ENCODE measurements around the gene TAC4.

TAC4 gene

GRCh38 chr17:49878931-49879904, 31.3 kb upstream of the TAC4 start:
- H3K14ac ChIP-seq (ENCODE audit: low read length), result no peak overlapping the region
- peaks cover 0 to 87% (median 0%) of the 10 kb centered on the region in 3 experiments for H3K27me3 ChIP-seq (ENCODE audit: control insufficient read depth in 3 of 3, insufficient read depth in 3 of 3, low read depth in 1 of 3, low read length in 3 of 3)
- no peak overlapping the region for H3K23ac ChIP-seq (ENCODE audit: low read depth, low read length, poor library complexity)
- no peak overlapping the region for H3K4me2 ChIP-seq (ENCODE audit: insufficient read depth, low read length, poor library complexity, severe bottlenecking)
- H3K36me3 ChIP-seq (replicated peaks in 1 of 2; ENCODE audit: control insufficient read depth in 2 of 2, insufficient read depth in 2 of 2, low read length in 2 of 2), result no peaks in the 10 kb centered on the region
- no peak overlapping the region for H3K27ac ChIP-seq (replicated peaks; ENCODE audit: low read length)
- no peak overlapping the region for H2BK15ac ChIP-seq (ENCODE audit: low read length)
- H2BK120ac ChIP-seq (ENCODE audit: low read depth, low read length), result no peak overlapping the region
- H4K8ac ChIP-seq (ENCODE audit: low read depth, low read length), result no peak overlapping the region
- H2BK12ac ChIP-seq (ENCODE audit: low read length), result no peak overlapping the region
- H4K91ac ChIP-seq (ENCODE audit: low read depth, low read length, poor library complexity), result no peak overlapping the region
- H2BK5ac ChIP-seq (ENCODE audit: low read length), result no peak overlapping the region
- H3K4me1 ChIP-seq (ENCODE audit: control insufficient read depth in 2 of 2, insufficient read depth in 1 of 2, low read depth in 1 of 2, low read length in 2 of 2), result peaks cover 3 to 20% of the 10 kb centered on the region in 2 donors
- H3K79me1 ChIP-seq (ENCODE audit: low read depth, low read length), result no peaks in the 10 kb centered on the region
- DNase-seq (ENCODE audit: low spot score), result no peak
- no peak overlapping the region for H2AK5ac ChIP-seq (ENCODE audit: low read depth, low read length)
- H3K4me3 ChIP-seq (ENCODE audit: low read length in 2 of 2), result no peak overlapping the region
- no peak overlapping the region for H3K18ac ChIP-seq (ENCODE audit: low read length)
- no peak overlapping the region for H3K4ac ChIP-seq (ENCODE audit: low read length)
- no peak overlapping the region for H2AFZ ChIP-seq (ENCODE audit: low read length)
- H3K9ac ChIP-seq (ENCODE audit: low read depth, low read length, poor library complexity), result no peak overlapping the region
- H3K9me3 ChIP-seq (replicated peaks in 1 of 2; ENCODE audit: control insufficient read depth in 2 of 2, insufficient read depth in 1 of 2, low read depth in 1 of 2, low read length in 2 of 2), result no peaks in the 10 kb centered on the region
- no CpG with 5 or more reads among the region's 14 CpGs for WGBS, 2 donors (ENCODE audit: extremely low coverage in 2 of 2, insufficient read length in 2 of 2, insufficient replicate concordance in 1 of 2)

- no peak overlapping the region for H3K27ac ChIP-seq (replicated peaks; ENCODE audit: low read length)
- no CpG with 5 or more reads among the region's 9 CpGs for WGBS, 2 donors (ENCODE audit: extremely low coverage in 2 of 2, insufficient read length in 2 of 2, insufficient replicate concordance in 1 of 2)
- H3K27me3 ChIP-seq (ENCODE audit: control insufficient read depth in 3 of 3, insufficient read depth in 3 of 3, low read depth in 1 of 3, low read length in 3 of 3), result peaks cover 0 to 79% (median 0%) of the 10 kb centered on the region in 3 experiments
- no peak overlapping the region for H2BK12ac ChIP-seq (ENCODE audit: low read length)
- H2AK5ac ChIP-seq (ENCODE audit: low read depth, low read length), result no peak overlapping the region
- peak overlapping the region; percentile 90 for H3K18ac ChIP-seq (ENCODE audit: low read length)
- H2BK15ac ChIP-seq (ENCODE audit: low read length), result no peak overlapping the region
- H3K14ac ChIP-seq (ENCODE audit: low read length), result no peak overlapping the region
- H3K4me3 ChIP-seq (ENCODE audit: low read length in 2 of 2), result peak overlapping the region in 1 of 2 donors; percentile 33
- no peak overlapping the region for H2BK120ac ChIP-seq (ENCODE audit: low read depth, low read length)
- H4K91ac ChIP-seq (ENCODE audit: low read depth, low read length, poor library complexity), result no peak overlapping the region
- no peak overlapping the region for H2AFZ ChIP-seq (ENCODE audit: low read length)
- no peaks in the 10 kb centered on the region for H3K9me3 ChIP-seq (replicated peaks in 1 of 2; ENCODE audit: control insufficient read depth in 2 of 2, insufficient read depth in 1 of 2, low read depth in 1 of 2, low read length in 2 of 2)
- H3K4me2 ChIP-seq (ENCODE audit: insufficient read depth, low read length, poor library complexity, severe bottlenecking), result no peak overlapping the region
- peaks cover 3 to 13% of the 10 kb centered on the region in 2 donors for H3K4me1 ChIP-seq (ENCODE audit: control insufficient read depth in 2 of 2, insufficient read depth in 1 of 2, low read depth in 1 of 2, low read length in 2 of 2)
- no peak overlapping the region for H3K4ac ChIP-seq (ENCODE audit: low read length)
- DNase-seq (ENCODE audit: low spot score), result no peak
- no peak overlapping the region for H4K8ac ChIP-seq (ENCODE audit: low read depth, low read length)
- no peak overlapping the region for H3K23ac ChIP-seq (ENCODE audit: low read depth, low read length, poor library complexity)
- no peak overlapping the region for H3K9ac ChIP-seq (ENCODE audit: low read depth, low read length, poor library complexity)
- H2BK5ac ChIP-seq (ENCODE audit: low read length), result no peak overlapping the region
- H3K79me1 ChIP-seq (ENCODE audit: low read depth, low read length), result no peaks in the 10 kb centered on the region
- no peaks in the 10 kb centered on the region for H3K36me3 ChIP-seq (replicated peaks in 1 of 2; ENCODE audit: control insufficient read depth in 2 of 2, insufficient read depth in 2 of 2, low read length in 2 of 2)
Observed at GRCh38 chr17:49875685-49876084, 27.8 kb upstream of the TAC4 start.

GRCh38 chr17:49874911-49875310, 27.0 kb upstream of the TAC4 start:
- Histone ChIP-seq H2BK5ac (ENCODE audit: low read length) (no peak overlapping the region), H3K79me1 (ENCODE audit: low read depth, low read length) (no peaks in the 10 kb centered on the region), H2BK12ac (ENCODE audit: low read length) (no peak overlapping the region), H3K18ac (ENCODE audit: low read length) (no peak overlapping the region), H2BK15ac (ENCODE audit: low read length) (no peak overlapping the region), H2AFZ (ENCODE audit: low read length) (no peak overlapping the region), H3K4me1 (ENCODE audit: control insufficient read depth in 2 of 2, insufficient read depth in 1 of 2, low read depth in 1 of 2, low read length in 2 of 2) (peaks cover 0 to 10% of the 10 kb centered on the region in 2 donors), H3K4me3 (ENCODE audit: low read length in 2 of 2) (no peak overlapping the region), H2BK120ac (ENCODE audit: low read depth, low read length) (no peak overlapping the region), H3K23ac (ENCODE audit: low read depth, low read length, poor library complexity) (no peak overlapping the region), H3K36me3 (replicated peaks in 1 of 2; ENCODE audit: control insufficient read depth in 2 of 2, insufficient read depth in 2 of 2, low read length in 2 of 2) (no peaks in the 10 kb centered on the region), H3K9ac (ENCODE audit: low read depth, low read length, poor library complexity) (no peak overlapping the region), H3K14ac (ENCODE audit: low read length) (no peak overlapping the region), H3K9me3 (replicated peaks in 1 of 2; ENCODE audit: control insufficient read depth in 2 of 2, insufficient read depth in 1 of 2, low read depth in 1 of 2, low read length in 2 of 2) (no peaks in the 10 kb centered on the region), H4K91ac (ENCODE audit: low read depth, low read length, poor library complexity) (no peak overlapping the region), H3K27me3 (ENCODE audit: control insufficient read depth in 3 of 3, insufficient read depth in 3 of 3, low read depth in 1 of 3, low read length in 3 of 3) (peaks cover 0 to 81% (median 0%) of the 10 kb centered on the region in 3 experiments), H3K27ac (replicated peaks; ENCODE audit: low read length) (no peak overlapping the region), H3K4me2 (ENCODE audit: insufficient read depth, low read length, poor library complexity, severe bottlenecking) (no peak overlapping the region), H4K8ac (ENCODE audit: low read depth, low read length) (no peak overlapping the region), H2AK5ac (ENCODE audit: low read depth, low read length) (no peak overlapping the region), H3K4ac (ENCODE audit: low read length) (no peak overlapping the region)
- no CpG with 5 or more reads among the region's 2 CpGs for WGBS, 2 donors (ENCODE audit: extremely low coverage in 2 of 2, insufficient read length in 2 of 2, insufficient replicate concordance in 1 of 2)
- DNase-seq (ENCODE audit: low spot score), result no peak

- H2AFZ ChIP-seq (ENCODE audit: low read length), result no peak overlapping the region
- H2BK120ac ChIP-seq (ENCODE audit: low read depth, low read length), result no peak overlapping the region
- no peak overlapping the region for H3K18ac ChIP-seq (ENCODE audit: low read length)
- H2BK12ac ChIP-seq (ENCODE audit: low read length), result no peak overlapping the region
- H3K4me1 ChIP-seq (ENCODE audit: control insufficient read depth in 2 of 2, insufficient read depth in 1 of 2, low read depth in 1 of 2, low read length in 2 of 2), result peaks cover 0 to 10% of the 10 kb centered on the region in 2 donors
- no peak overlapping the region for H3K27ac ChIP-seq (replicated peaks; ENCODE audit: low read length)
- H3K27me3 ChIP-seq (ENCODE audit: control insufficient read depth in 3 of 3, insufficient read depth in 3 of 3, low read depth in 1 of 3, low read length in 3 of 3), result peaks cover 0 to 76% (median 0%) of the 10 kb centered on the region in 3 experiments
- H2BK5ac ChIP-seq (ENCODE audit: low read length), result no peak overlapping the region
- no peak overlapping the region for H4K91ac ChIP-seq (ENCODE audit: low read depth, low read length, poor library complexity)
- no peaks in the 10 kb centered on the region for H3K36me3 ChIP-seq (replicated peaks in 1 of 2; ENCODE audit: control insufficient read depth in 2 of 2, insufficient read depth in 2 of 2, low read length in 2 of 2)
- no peaks in the 10 kb centered on the region for H3K9me3 ChIP-seq (replicated peaks in 1 of 2; ENCODE audit: control insufficient read depth in 2 of 2, insufficient read depth in 1 of 2, low read depth in 1 of 2, low read length in 2 of 2)
- no peak overlapping the region for H2AK5ac ChIP-seq (ENCODE audit: low read depth, low read length)
- DNase-seq (ENCODE audit: low spot score), result no peak
- H4K8ac ChIP-seq (ENCODE audit: low read depth, low read length), result no peak overlapping the region
- H3K9ac ChIP-seq (ENCODE audit: low read depth, low read length, poor library complexity), result no peak overlapping the region
- no peaks in the 10 kb centered on the region for H3K79me1 ChIP-seq (ENCODE audit: low read depth, low read length)
- no peak overlapping the region for H3K4ac ChIP-seq (ENCODE audit: low read length)
- H2BK15ac ChIP-seq (ENCODE audit: low read length), result peak overlapping the region; percentile 73
- H3K4me3 ChIP-seq (ENCODE audit: low read length in 2 of 2), result no peak overlapping the region
- no CpG with 5 or more reads among the region's 3 CpGs for WGBS, 2 donors (ENCODE audit: extremely low coverage in 2 of 2, insufficient read length in 2 of 2, insufficient replicate concordance in 1 of 2)
- H3K4me2 ChIP-seq (ENCODE audit: insufficient read depth, low read length, poor library complexity, severe bottlenecking), result no peak overlapping the region
- H3K14ac ChIP-seq (ENCODE audit: low read length), result no peak overlapping the region
- H3K23ac ChIP-seq (ENCODE audit: low read depth, low read length, poor library complexity), result no peak overlapping the region
Observed at GRCh38 chr17:49873926-49874325, 26.1 kb upstream of the TAC4 start.
